PC-9 (cell line): Measurements from ENCODE around the gene C19orf38.

Experiments
- EZH2 ChIP-seq: fragments of 200-600 bp; sonication (generic); IDR thresholded peaks from 2 replicates; pipeline ENCODE4 v1.8.0; 2017; ENCODE audit warnings: antibody characterized with exemption, low read depth
- TF ChIP-seq, protein P1 (sequence below): fragments of 200-600 bp; sonication (generic); conservative IDR thresholded peaks from 2 replicates; pipeline ENCODE4 v1.6.1; 2017; ENCODE audit warnings: mixed run types, antibody characterized with exemption, mild to moderate bottlenecking, moderate library complexity

DNA sequence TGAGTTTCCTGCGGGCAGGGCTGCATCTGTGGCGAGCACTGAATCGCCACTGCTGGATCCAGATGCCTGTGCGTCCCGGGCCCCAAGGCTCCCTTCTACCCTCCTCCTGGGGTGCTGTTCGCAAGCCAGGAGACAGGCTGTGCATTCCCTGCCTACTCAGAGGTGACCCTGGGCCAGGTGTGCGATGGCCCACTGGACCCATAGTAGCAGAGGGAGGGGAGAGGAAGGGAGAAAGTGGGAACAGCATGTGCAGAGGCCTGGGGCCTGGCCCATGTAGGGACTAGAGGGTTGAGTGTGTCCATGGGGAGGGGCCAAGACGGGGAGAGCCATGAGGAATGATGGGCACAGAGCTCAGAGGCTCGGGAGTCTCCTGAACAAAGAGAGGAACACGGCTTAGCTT, 50.4 kb downstream of the C19orf38 start:
- TF ChIP-seq, protein P1, sequence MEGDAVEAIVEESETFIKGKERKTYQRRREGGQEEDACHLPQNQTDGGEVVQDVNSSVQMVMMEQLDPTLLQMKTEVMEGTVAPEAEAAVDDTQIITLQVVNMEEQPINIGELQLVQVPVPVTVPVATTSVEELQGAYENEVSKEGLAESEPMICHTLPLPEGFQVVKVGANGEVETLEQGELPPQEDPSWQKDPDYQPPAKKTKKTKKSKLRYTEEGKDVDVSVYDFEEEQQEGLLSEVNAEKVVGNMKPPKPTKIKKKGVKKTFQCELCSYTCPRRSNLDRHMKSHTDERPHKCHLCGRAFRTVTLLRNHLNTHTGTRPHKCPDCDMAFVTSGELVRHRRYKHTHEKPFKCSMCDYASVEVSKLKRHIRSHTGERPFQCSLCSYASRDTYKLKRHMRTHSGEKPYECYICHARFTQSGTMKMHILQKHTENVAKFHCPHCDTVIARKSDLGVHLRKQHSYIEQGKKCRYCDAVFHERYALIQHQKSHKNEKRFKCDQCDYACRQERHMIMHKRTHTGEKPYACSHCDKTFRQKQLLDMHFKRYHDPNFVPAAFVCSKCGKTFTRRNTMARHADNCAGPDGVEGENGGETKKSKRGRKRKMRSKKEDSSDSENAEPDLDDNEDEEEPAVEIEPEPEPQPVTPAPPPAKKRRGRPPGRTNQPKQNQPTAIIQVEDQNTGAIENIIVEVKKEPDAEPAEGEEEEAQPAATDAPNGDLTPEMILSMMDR, result no peak
- no peak for TF ChIP-seq EZH2
